ENCODE results near the gene TEX10.

DNA sequence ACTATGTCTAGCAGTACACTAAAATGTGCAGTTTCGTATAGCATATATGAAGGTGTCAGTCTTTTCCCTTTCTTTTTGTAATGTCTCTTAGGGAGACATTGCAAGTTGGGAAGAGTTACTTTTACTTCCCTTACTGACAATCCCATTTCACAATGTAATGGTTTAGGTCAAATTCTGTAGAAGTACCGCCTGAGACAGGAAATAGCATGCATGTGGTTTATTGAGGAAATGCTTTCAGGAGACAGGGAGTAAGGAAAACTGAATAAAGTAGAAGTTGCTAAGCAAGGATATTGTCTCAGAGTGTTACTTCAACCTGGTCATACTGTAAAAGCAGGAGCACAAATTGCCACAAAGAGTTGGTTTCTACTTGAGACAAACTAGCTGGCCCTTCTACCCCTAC lies 42.1 kb upstream of the TEX10 start:
- no peak for TF ChIP-seq TAF1 (IDR thresholded peaks at IDR 0.05; ENCODE audit: low read depth, low read length)
- no peak for TF ChIP-seq POLR2AphosphoS5 (IDR thresholded peaks at IDR 0.05; ENCODE audit: low read depth, low read length)
- no peak for TF ChIP-seq POLR2A (IDR thresholded peaks at IDR 0.05; ENCODE audit: low read depth, low read length)
- no peak for TF ChIP-seq SPI1 (IDR thresholded peaks at IDR 0.05; ENCODE audit: low read depth, low read length)
- TF ChIP-seq PAX5 (IDR thresholded peaks at IDR 0.05; ENCODE audit: insufficient read depth, low read length, severe bottlenecking) = no peak

Data from GM12891 (cell line).